Stimulated activated naive B cell treated with anti-CD40 and anti-IgM and Interleukin-4, amounts not matched to agents 10 μg/mL and 1 μg/mL and 100 μg/mL, for 72 hours (primary cell): ENCODE data around the gene SNAPC2.

ENCODE experiments used
- ATAC-seq, 2 donors: fragments of 150-1000 bp; cut with Tn5 transposase; replicated peaks; 2 replicates each; pipeline ENCODE4 v1.10.0; 2021; ENCODE audit warnings: moderate library complexity in 1 of 2
- DNase-seq: peaks from one replicate; pipeline ENCODE4 v3.0.0; 2021
- H3K27ac Mint-ChIP-seq: one replicate; pipeline ENCODE4 v1.8.0; 2022; ENCODE audit warnings: mild to moderate bottlenecking, mixed read lengths
- H3K27me3 Mint-ChIP-seq, 2 donors: one replicate each; pipeline ENCODE4 v1.8.0; 2022; ENCODE audit warnings: mixed read lengths in 2 of 2
- H3K36me3 Mint-ChIP-seq, 2 donors: one replicate each; pipeline ENCODE4 v1.8.0; 2022; ENCODE audit warnings: mixed read lengths in 2 of 2, mild to moderate bottlenecking in 1 of 2
- H3K4me1 Mint-ChIP-seq, 2 donors: one replicate each; pipeline ENCODE4 v1.8.0; 2022; ENCODE audit warnings: mixed read lengths in 2 of 2, mild to moderate bottlenecking in 1 of 2
- H3K4me3 Mint-ChIP-seq, 2 donors: one replicate each; pipeline ENCODE4 v1.8.0; 2022; ENCODE audit warnings: mild to moderate bottlenecking in 2 of 2, mixed read lengths in 2 of 2, moderate library complexity in 1 of 2
- H3K9me3 Mint-ChIP-seq, 2 donors: one replicate each; pipeline ENCODE4 v1.8.0; 2022; ENCODE audit warnings: mixed read lengths in 2 of 2, mild to moderate bottlenecking in 1 of 2

Gene SNAPC2

GRCh38 chr19:7900401-7900870 lies 19.7 kb upstream of the SNAPC2 start:
- ATAC-seq (no peak), DNase-seq (no peak)
- H3K27me3 Mint-ChIP-seq = peaks cover 5 to 7% of the 10 kb centered on the region in 2 donors
- H3K9me3 Mint-ChIP-seq = no peaks in the 10 kb centered on the region
- no peak overlapping the region for H3K4me3 Mint-ChIP-seq
- H3K27ac Mint-ChIP-seq = no peak overlapping the region
- H3K36me3 Mint-ChIP-seq = peaks cover 2 to 15% of the 10 kb centered on the region in 2 donors
- peaks cover 22 to 31% of the 10 kb centered on the region in 2 donors for H3K4me1 Mint-ChIP-seq

DNA sequence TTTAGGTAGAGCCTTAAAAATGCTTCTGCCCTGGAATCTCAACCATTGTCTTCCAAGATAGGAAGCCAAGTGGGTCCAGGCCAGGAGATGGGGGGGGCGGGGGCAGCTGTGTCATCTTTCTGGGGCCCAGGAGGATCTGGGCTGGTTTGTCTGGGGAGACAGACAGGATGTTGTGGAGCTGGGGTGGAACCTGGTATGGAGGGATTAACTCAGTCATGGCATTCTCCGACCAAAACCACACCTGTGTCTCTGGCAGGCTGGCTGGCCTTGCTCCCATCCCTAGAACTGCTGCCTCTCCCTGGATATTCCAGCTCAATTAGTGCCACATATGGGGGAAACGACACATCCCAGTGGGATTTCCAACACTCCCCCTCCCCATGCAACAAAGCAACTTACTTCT lies 19.2 kb upstream of the SNAPC2 start:
- no peak overlapping the region for H3K27ac Mint-ChIP-seq
- H3K27me3 Mint-ChIP-seq = peaks cover under 1 to 6% of the 10 kb centered on the region in 2 donors
- peaks cover 26 to 36% of the 10 kb centered on the region in 2 donors for H3K4me1 Mint-ChIP-seq
- ATAC-seq (no peak), DNase-seq (no peak)
- no peaks in the 10 kb centered on the region for H3K9me3 Mint-ChIP-seq
- H3K4me3 Mint-ChIP-seq = no peak overlapping the region
- H3K36me3 Mint-ChIP-seq = peaks cover 7 to 20% of the 10 kb centered on the region in 2 donors

- DNase-seq (no peak), ATAC-seq (no peak)
- Mint-ChIP-seq H3K4me1 (peaks cover 27 to 40% of the 10 kb centered on the region in 2 donors), H3K27me3 (peaks cover 0 to 6% of the 10 kb centered on the region in 2 donors), H3K27ac (no peak overlapping the region), H3K4me3 (no peak overlapping the region), H3K36me3 (peaks cover 9 to 23% of the 10 kb centered on the region in 2 donors), H3K9me3 (no peaks in the 10 kb centered on the region)
These were observed 18.8 kb upstream of the SNAPC2 start for GRCh38 chr19:7901337-7901736.

DNA sequence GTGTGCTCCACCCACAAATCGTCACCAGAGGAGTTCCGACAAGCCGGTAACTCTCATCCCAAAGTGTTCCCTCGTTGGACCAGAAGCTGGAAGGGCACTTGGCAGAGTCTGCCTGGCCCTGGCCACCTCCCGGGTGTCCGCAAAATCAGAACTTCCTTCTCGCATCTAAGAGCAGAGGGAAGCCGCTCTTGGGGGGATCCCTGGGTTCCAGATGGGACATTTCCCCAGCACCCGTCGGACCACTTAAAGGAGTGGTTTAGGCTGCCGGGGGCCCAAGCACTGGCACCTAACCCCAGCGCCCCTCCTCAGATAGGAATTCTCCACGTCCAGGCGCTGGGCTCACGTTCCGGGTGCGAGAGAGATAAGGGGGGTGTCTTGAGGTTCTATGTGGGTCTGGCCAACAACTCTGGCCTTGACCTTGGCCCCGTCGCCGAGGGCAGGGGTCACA lies 17.3 kb upstream of the SNAPC2 start:
- H3K9me3 Mint-ChIP-seq = no peaks in the 10 kb centered on the region
- peaks cover 16 to 31% of the 10 kb centered on the region in 2 donors for H3K36me3 Mint-ChIP-seq
- DNase-seq (no peak), ATAC-seq (no peak)
- peaks cover 31 to 47% of the 10 kb centered on the region in 2 donors for H3K4me1 Mint-ChIP-seq
- peak overlapping the region; percentile 92 to 96 for H3K4me3 Mint-ChIP-seq
- peak overlapping the region; percentile 95 for H3K27ac Mint-ChIP-seq
- H3K27me3 Mint-ChIP-seq = peaks cover 0 to under 1% of the 10 kb centered on the region in 2 donors

DNA sequence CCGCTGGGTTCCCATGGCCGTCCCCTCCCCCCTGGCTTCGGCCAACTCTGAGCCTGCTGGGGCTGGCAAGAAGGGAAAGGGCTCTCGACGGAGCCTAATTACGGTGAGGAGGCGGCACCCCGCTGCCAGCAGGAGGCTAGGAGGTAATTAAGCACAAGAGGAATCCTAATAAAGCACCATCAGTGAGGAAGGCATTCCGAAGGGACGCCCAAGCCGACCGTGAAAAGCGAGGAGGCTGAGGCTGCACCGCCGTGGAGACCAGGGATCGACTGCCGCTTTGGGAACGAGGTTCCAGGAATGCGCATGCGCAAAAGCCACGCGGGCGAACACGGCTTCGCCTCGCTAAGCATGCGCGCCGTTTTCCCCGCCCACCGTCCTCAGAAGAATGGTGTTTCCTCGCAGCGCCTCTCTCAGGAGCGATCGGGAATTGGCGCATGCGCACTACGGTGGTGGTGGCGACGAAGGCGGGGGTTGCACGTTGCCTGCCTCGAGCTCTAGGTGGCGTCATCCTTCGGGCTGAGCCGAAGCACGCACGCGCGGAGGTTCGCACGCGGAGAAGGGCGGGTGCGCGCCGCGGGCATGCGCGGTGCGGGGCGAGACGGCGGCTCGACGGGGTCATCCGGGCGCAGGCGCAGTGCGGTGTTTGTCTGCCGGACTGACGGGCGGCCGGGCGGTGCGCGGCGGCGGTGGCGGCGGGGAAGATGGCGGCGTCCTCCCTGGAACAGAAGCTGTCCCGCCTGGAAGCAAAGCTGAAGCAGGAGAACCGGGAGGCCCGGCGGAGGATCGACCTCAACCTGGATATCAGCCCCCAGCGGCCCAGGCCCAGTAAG lies 16.7 kb upstream of the SNAPC2 start, which contains the start of gene MAP2K7:
MAP2K7 (plus strand) TSS at position 634 of the 830 bp plus-strand sequence; CDS start at position 702, 68 bp downstream.
- H3K4me3 Mint-ChIP-seq = peak within 1 kb of the TSS; percentile 93 to 96
- ATAC-seq (peak; percentile 84 to 86), DNase-seq (peak; percentile 100)
- H3K36me3 Mint-ChIP-seq = peaks cover 16 to 31% of the 10 kb centered on the region in 2 donors
- H3K27me3 Mint-ChIP-seq = no peaks in the 10 kb centered on the region
- H3K9me3 Mint-ChIP-seq = no peaks in the 10 kb centered on the region
- H3K4me1 Mint-ChIP-seq = peaks cover 31 to 51% of the 10 kb centered on the region in 2 donors
- peak within 1 kb of the TSS; percentile 95 for H3K27ac Mint-ChIP-seq

GRCh38 chr19:7904074-7905020 lies 15.8 kb upstream of the SNAPC2 start:
- no peaks in the 10 kb centered on the region for H3K9me3 Mint-ChIP-seq
- H3K27me3 Mint-ChIP-seq = no peaks in the 10 kb centered on the region
- ATAC-seq = peak; percentile 55 to 57
- peaks cover 31 to 52% of the 10 kb centered on the region in 2 donors for H3K4me1 Mint-ChIP-seq
- peak overlapping the region; percentile 94 for H3K27ac Mint-ChIP-seq
- peaks cover 16 to 34% of the 10 kb centered on the region in 2 donors for H3K36me3 Mint-ChIP-seq
- peak overlapping the region; percentile 93 to 96 for H3K4me3 Mint-ChIP-seq
- DNase-seq = peak; percentile 61

DNA sequence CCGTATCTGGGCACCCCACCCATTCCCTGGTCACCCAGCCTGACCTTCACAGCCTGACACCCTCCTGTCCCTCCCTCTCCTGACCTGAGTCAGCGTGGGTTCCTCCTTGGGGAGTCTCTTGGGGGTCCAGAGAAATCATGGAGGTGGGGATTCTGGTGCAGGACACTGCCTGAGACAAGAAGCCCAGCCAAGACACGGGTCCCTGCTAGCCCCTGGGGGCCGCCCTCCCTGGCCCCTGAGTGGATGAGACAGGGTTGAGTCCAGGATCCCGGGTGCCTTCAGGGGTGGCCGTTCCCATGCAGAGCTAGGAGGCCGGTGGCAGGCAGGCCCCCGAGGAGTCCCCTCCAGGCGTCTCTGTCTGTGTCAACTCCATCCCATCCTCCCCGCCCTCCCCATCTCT lies 14.9 kb upstream of the SNAPC2 start:
- peak overlapping the region; percentile 94 for H3K27ac Mint-ChIP-seq
- H3K9me3 Mint-ChIP-seq = no peaks in the 10 kb centered on the region
- H3K36me3 Mint-ChIP-seq = peaks cover 20 to 39% of the 10 kb centered on the region in 2 donors
- no peak for DNase-seq
- no peaks in the 10 kb centered on the region for H3K27me3 Mint-ChIP-seq
- H3K4me1 Mint-ChIP-seq = peaks cover 31 to 52% of the 10 kb centered on the region in 2 donors
- ATAC-seq = no peak
- H3K4me3 Mint-ChIP-seq = peak overlapping the region; percentile 92 to 93

GRCh38 chr19:7905859-7906258 lies 14.3 kb upstream of the SNAPC2 start:
- no peak for DNase-seq
- H3K4me1 Mint-ChIP-seq = peaks cover 33 to 52% of the 10 kb centered on the region in 2 donors
- no peaks in the 10 kb centered on the region for H3K9me3 Mint-ChIP-seq
- H3K27ac Mint-ChIP-seq = peak overlapping the region; percentile 11
- no peaks in the 10 kb centered on the region for H3K27me3 Mint-ChIP-seq
- peak overlapping the region; percentile 60 to 73 for H3K4me3 Mint-ChIP-seq
- no peak for ATAC-seq
- H3K36me3 Mint-ChIP-seq = peaks cover 26 to 44% of the 10 kb centered on the region in 2 donors

GRCh38 chr19:7907122-7907521 lies 13.0 kb upstream of the SNAPC2 start:
- peaks cover 34 to 48% of the 10 kb centered on the region in 2 donors for H3K4me1 Mint-ChIP-seq
- ATAC-seq (no peak), DNase-seq (no peak)
- H3K27me3 Mint-ChIP-seq = no peaks in the 10 kb centered on the region
- H3K27ac Mint-ChIP-seq = no peak overlapping the region
- peaks cover 36 to 53% of the 10 kb centered on the region in 2 donors for H3K36me3 Mint-ChIP-seq
- no peak overlapping the region for H3K4me3 Mint-ChIP-seq
- no peaks in the 10 kb centered on the region for H3K9me3 Mint-ChIP-seq

GRCh38 chr19:7907544-7907943 lies 12.6 kb upstream of the SNAPC2 start:
- Mint-ChIP-seq H3K4me3 (no peak overlapping the region), H3K9me3 (no peaks in the 10 kb centered on the region), H3K4me1 (peaks cover 32 to 44% of the 10 kb centered on the region in 2 donors), H3K27ac (no peak overlapping the region), H3K36me3 (peaks cover 37 to 55% of the 10 kb centered on the region in 2 donors), H3K27me3 (no peaks in the 10 kb centered on the region)
- ATAC-seq (no peak), DNase-seq (no peak)

DNA sequence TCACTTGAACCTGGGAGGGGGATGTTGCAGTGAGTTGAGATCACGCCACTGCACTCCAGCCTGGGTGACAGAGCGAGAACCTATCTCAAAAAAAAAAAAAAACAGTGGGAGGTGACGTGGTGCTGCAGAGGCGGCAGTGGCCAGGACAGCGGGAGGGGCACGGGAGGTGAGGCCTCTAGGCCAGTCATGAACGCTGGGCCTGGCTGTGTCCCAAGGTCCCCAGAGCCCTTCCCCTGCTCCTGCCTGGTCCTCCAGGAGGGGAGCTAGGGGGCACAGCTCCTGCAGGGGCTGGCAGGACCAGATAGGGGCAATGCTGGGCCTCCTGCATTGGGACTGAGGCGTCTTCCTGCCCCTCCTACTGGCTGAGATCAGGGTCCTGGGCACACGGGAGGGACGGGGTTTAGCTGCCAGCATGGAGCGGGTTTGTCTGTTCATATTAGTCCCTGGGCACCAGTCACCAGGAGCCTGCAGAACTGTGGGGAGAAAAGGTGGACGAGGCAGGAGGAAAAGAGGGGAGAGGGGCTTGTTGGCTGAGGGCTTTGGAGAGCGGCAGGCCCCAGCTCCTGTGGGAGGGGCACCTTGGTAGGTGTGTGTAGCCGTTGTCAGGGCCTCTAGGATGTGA lies 11.9 kb upstream of the SNAPC2 start:
- Mint-ChIP-seq H3K27me3 (no peaks in the 10 kb centered on the region), H3K4me1 (peaks cover 26 to 43% of the 10 kb centered on the region in 2 donors), H3K4me3 (no peak overlapping the region), H3K27ac (no peak overlapping the region), H3K9me3 (no peaks in the 10 kb centered on the region), H3K36me3 (peaks cover 43 to 60% of the 10 kb centered on the region in 2 donors)
- DNase-seq (no peak), ATAC-seq (no peak)

DNA sequence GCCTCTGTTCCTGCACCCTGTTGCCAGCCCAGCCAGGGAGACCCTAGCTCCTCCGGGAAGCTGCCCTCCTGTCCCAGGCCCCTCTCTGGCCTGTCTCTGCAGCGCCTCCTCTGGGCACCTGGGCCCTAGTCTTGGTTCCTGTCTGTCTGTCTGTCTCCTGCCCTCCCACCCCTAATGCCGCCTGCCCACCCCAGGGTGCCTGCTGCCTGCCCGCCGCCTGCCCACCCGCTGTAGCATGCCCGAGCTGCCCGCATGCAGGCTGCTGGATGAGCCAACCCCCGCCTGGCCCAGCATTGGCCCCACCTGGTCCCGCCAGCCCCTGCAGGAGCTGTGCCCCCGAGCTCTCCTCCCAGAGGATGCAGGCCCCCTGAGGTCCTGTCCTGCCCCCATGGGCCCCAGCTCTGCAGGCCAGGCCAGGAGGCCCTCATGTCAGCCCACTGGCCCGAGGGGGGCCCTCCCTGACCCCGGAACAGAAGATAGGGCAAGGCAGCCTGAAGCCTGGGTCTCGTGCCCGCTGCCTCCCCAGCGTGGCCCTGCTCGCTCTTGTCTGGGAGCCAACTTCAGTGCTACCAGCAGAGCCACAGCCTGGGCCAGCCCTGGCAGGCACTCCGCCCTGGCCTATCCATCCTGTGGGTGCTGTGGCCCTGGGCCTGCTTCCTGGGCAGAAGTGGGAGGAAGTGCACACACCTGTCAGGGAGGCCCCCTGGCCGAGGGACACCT lies 11.2 kb upstream of the SNAPC2 start:
- H3K27ac Mint-ChIP-seq = no peak overlapping the region
- H3K4me3 Mint-ChIP-seq = no peak overlapping the region
- H3K4me1 Mint-ChIP-seq = peaks cover 22 to 37% of the 10 kb centered on the region in 2 donors
- no peaks in the 10 kb centered on the region for H3K9me3 Mint-ChIP-seq
- no peak for ATAC-seq
- DNase-seq = no peak
- no peaks in the 10 kb centered on the region for H3K27me3 Mint-ChIP-seq
- H3K36me3 Mint-ChIP-seq = peaks cover 42 to 59% of the 10 kb centered on the region in 2 donors

GRCh38 chr19:7909471-7910067 lies 10.6 kb upstream of the SNAPC2 start:
- no peaks in the 10 kb centered on the region for H3K9me3 Mint-ChIP-seq
- no peak overlapping the region for H3K4me3 Mint-ChIP-seq
- no peak overlapping the region for H3K27ac Mint-ChIP-seq
- H3K36me3 Mint-ChIP-seq = peaks cover 42 to 57% of the 10 kb centered on the region in 2 donors
- peaks cover under 1 to 4% of the 10 kb centered on the region in 2 donors for H3K27me3 Mint-ChIP-seq
- DNase-seq (no peak), ATAC-seq (no peak)
- peaks cover 20 to 40% of the 10 kb centered on the region in 2 donors for H3K4me1 Mint-ChIP-seq
